Measurements from ENCODE around the gene RMND5B.

Gene RMND5B

DNA sequence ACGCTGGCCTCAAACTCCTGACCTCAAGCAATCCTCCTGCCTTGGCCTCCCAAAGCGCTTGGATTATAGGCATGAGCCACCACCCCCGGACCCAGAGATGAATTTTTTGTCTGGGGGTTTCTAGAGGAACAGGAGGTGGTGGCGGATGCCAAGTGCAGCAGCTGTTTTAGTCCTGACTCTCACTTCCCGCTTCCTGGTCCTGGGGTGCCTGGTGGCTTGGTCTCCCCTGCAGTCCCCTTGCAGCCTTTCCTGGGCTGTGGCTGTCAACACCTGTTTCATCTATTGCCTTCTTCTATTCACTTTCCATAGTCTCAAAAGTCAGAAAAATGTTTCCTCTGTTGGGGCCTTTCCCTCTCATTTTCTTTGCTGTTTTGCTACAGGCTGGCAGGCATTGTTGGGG lies 29.4 kb downstream of the RMND5B start:
- no peak for TF ChIP-seq SUZ12 (IDR thresholded peaks at IDR 0.05; ENCODE audit: extremely low read depth, insufficient read depth, insufficient read length)
- TF ChIP-seq ZNF274 (IDR thresholded peaks at IDR 0.05; ENCODE audit: low read depth, low read length), result no peak
- no peak for TF ChIP-seq YY1 (IDR thresholded peaks at IDR 0.05; ENCODE audit: insufficient read depth, insufficient read length)
- H3K9me3 ChIP-seq (ENCODE audit: insufficient read depth, low read length), result no peaks in the 10 kb centered on the region
- H3K27me3 ChIP-seq (ENCODE audit: insufficient read depth, insufficient read length), result peaks cover 7% of the 10 kb centered on the region
- H3K4me1 ChIP-seq (ENCODE audit: insufficient read depth, insufficient read length), result peaks cover 6% of the 10 kb centered on the region
- no peak for DNase-seq (ENCODE audit: low read depth, low spot score)
- H3K9ac ChIP-seq (ENCODE audit: insufficient read length, low read depth), result no peak overlapping the region
- H3K36me3 ChIP-seq (ENCODE audit: insufficient read depth, insufficient read length, low read length), result no peaks in the 10 kb centered on the region
- no peak overlapping the region for H3K4me3 ChIP-seq (ENCODE audit: insufficient read length, low read depth)

- TF ChIP-seq ZNF274 (IDR thresholded peaks at IDR 0.05; ENCODE audit: low read depth, low read length) (no peak), SUZ12 (IDR thresholded peaks at IDR 0.05; ENCODE audit: extremely low read depth, insufficient read depth, insufficient read length) (no peak), YY1 (IDR thresholded peaks at IDR 0.05; ENCODE audit: insufficient read depth, insufficient read length) (no peak)
- Histone ChIP-seq H3K9ac (ENCODE audit: insufficient read length, low read depth) (no peak overlapping the region), H3K27me3 (ENCODE audit: insufficient read depth, insufficient read length) (peaks cover 7% of the 10 kb centered on the region), H3K4me3 (ENCODE audit: insufficient read length, low read depth) (no peak overlapping the region), H3K9me3 (ENCODE audit: insufficient read depth, low read length) (no peaks in the 10 kb centered on the region), H3K4me1 (ENCODE audit: insufficient read depth, insufficient read length) (peaks cover 6% of the 10 kb centered on the region), H3K36me3 (ENCODE audit: insufficient read depth, insufficient read length, low read length) (no peaks in the 10 kb centered on the region)
- DNase-seq (ENCODE audit: low read depth, low spot score), result no peak
Observed at GRCh38 chr5:178162481-178162880, 31.7 kb downstream of the RMND5B start.

DNA sequence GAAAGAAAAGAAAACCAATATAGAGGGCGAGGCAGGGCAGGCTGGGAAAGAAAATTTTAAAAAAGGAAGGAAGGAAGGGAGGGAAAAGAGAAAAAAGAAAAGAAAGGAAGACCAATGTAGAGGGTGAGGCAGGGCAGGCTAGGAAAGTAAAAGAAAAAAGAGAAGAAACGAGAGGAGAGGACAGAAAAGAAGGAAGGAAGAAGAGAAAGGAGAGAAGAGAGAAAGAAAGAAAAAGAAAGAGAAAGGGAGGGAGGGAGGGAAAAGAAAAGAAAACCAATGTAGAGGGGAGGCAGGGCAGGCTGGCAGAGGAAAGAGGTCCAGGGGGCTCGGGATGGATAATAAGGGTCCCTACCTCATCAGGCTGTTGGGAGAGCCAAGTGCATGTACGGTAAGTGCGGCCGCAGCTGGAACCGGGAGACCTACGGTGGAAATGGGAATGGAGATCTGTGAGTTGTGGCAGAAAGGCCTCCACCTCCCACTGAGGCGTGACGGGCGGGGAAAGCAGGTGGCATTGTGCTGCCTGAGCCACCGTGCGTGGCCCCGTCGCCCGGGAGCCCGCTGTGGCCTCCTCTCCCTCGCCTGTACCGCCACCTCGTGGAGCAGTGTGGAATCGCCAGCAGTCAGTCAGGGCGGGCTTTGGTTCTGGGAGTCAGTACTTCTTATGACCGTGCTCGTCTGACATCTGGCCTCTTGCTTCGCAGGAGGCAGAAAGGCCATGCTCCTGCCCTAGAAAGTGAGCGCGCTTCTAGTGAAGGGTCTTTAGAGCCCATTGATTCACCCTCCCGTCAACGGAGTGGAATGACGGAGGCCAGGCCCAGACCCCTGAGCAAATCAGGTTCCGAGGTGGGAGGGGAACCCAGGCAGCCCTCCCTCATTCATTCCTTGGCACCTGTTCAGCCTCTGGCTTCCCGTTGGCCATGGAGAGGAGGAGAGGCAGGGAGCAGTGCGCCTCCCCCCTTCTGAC lies 33.2 kb downstream of the RMND5B start:
- peaks cover 7% of the 10 kb centered on the region for H3K27me3 ChIP-seq (ENCODE audit: insufficient read depth, insufficient read length)
- peaks cover 6% of the 10 kb centered on the region for H3K4me1 ChIP-seq (ENCODE audit: insufficient read depth, insufficient read length)
- peak; percentile 38 for DNase-seq (ENCODE audit: low read depth, low spot score)
- H3K4me3 ChIP-seq (ENCODE audit: insufficient read length, low read depth), result no peak overlapping the region
- H3K9ac ChIP-seq (ENCODE audit: insufficient read length, low read depth), result no peak overlapping the region
- no peaks in the 10 kb centered on the region for H3K36me3 ChIP-seq (ENCODE audit: insufficient read depth, insufficient read length, low read length)
- no peak for TF ChIP-seq YY1 (IDR thresholded peaks at IDR 0.05; ENCODE audit: insufficient read depth, insufficient read length)
- no peak for TF ChIP-seq SUZ12 (IDR thresholded peaks at IDR 0.05; ENCODE audit: extremely low read depth, insufficient read depth, insufficient read length)
- no peak for TF ChIP-seq ZNF274 (IDR thresholded peaks at IDR 0.05; ENCODE audit: low read depth, low read length)
- no peaks in the 10 kb centered on the region for H3K9me3 ChIP-seq (ENCODE audit: insufficient read depth, low read length)

DNA sequence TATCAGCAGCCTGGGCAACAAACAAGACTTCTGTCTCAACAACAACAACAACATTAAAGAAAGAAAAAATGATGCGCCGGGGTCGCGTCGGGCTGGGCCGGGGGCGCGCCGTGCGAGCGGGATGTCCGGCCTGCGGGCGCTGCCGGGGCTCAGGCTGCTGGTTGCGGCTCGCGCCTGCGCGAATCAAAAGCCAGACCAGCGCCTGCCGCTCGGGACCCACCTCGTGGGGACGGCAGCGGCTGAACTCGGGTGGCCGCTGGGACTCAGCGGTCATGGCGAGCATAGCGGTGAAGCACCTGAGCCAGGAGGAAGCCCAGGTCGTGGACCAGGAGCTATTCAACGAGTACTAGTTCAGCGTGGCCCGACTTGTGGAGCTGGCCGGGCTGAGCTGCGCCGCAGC lies 34.8 kb downstream of the RMND5B start:
- Histone ChIP-seq H3K4me3 (ENCODE audit: insufficient read length, low read depth) (no peak overlapping the region), H3K36me3 (ENCODE audit: insufficient read depth, insufficient read length, low read length) (no peaks in the 10 kb centered on the region), H3K4me1 (ENCODE audit: insufficient read depth, insufficient read length) (peaks cover 6% of the 10 kb centered on the region), H3K27me3 (ENCODE audit: insufficient read depth, insufficient read length) (peaks cover 7% of the 10 kb centered on the region), H3K9me3 (ENCODE audit: insufficient read depth, low read length) (no peaks in the 10 kb centered on the region), H3K9ac (ENCODE audit: insufficient read length, low read depth) (no peak overlapping the region)
- DNase-seq (ENCODE audit: low read depth, low spot score), result no peak
- no peak for TF ChIP-seq ZNF274 (IDR thresholded peaks at IDR 0.05; ENCODE audit: low read depth, low read length)
- no peak for TF ChIP-seq SUZ12 (IDR thresholded peaks at IDR 0.05; ENCODE audit: extremely low read depth, insufficient read depth, insufficient read length)
- no peak for TF ChIP-seq YY1 (IDR thresholded peaks at IDR 0.05; ENCODE audit: insufficient read depth, insufficient read length)

GRCh38 chr5:178170455-178170854 lies 39.6 kb downstream of the RMND5B start:
- no peaks in the 10 kb centered on the region for H3K4me1 ChIP-seq (ENCODE audit: insufficient read depth, insufficient read length)
- H3K27me3 ChIP-seq (ENCODE audit: insufficient read depth, insufficient read length), result no peaks in the 10 kb centered on the region
- H3K36me3 ChIP-seq (ENCODE audit: insufficient read depth, insufficient read length, low read length), result no peaks in the 10 kb centered on the region
- TF ChIP-seq ZNF274 (IDR thresholded peaks at IDR 0.05; ENCODE audit: low read depth, low read length) (no peak), YY1 (IDR thresholded peaks at IDR 0.05; ENCODE audit: insufficient read depth, insufficient read length) (no peak), SUZ12 (IDR thresholded peaks at IDR 0.05; ENCODE audit: extremely low read depth, insufficient read depth, insufficient read length) (no peak)
- H3K4me3 ChIP-seq (ENCODE audit: insufficient read length, low read depth), result no peak overlapping the region
- no peaks in the 10 kb centered on the region for H3K9me3 ChIP-seq (ENCODE audit: insufficient read depth, low read length)
- DNase-seq (ENCODE audit: low read depth, low spot score), result no peak
- no peak overlapping the region for H3K9ac ChIP-seq (ENCODE audit: insufficient read length, low read depth)

DNA sequence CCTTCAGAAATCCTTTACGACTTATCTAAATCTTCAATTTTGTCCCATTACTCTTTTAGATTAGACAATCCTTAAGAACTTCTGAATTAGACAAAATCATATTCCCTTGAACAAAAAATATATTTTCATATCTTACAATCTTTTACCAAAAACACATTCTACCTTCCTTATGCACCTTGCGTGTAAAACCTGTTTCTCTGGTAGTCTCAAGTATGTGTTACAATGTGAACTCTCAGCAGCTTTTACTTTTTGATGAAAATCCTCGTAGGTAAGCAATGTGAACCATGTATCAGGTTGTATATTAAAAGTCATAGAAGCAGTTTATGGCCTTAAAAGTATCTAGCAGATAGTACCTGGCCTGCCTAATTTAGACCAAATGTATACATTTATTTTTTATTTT lies 43.6 kb downstream of the RMND5B start:
- TF ChIP-seq SUZ12 (IDR thresholded peaks at IDR 0.05; ENCODE audit: extremely low read depth, insufficient read depth, insufficient read length), result no peak
- no peak for TF ChIP-seq YY1 (IDR thresholded peaks at IDR 0.05; ENCODE audit: insufficient read depth, insufficient read length)
- no peak for TF ChIP-seq ZNF274 (IDR thresholded peaks at IDR 0.05; ENCODE audit: low read depth, low read length)
- H3K4me3 ChIP-seq (ENCODE audit: insufficient read length, low read depth), result no peak overlapping the region
- H3K4me1 ChIP-seq (ENCODE audit: insufficient read depth, insufficient read length), result no peaks in the 10 kb centered on the region
- no peaks in the 10 kb centered on the region for H3K9me3 ChIP-seq (ENCODE audit: insufficient read depth, low read length)
- H3K27me3 ChIP-seq (ENCODE audit: insufficient read depth, insufficient read length), result no peaks in the 10 kb centered on the region
- no peak overlapping the region for H3K9ac ChIP-seq (ENCODE audit: insufficient read length, low read depth)
- DNase-seq (ENCODE audit: low read depth, low spot score), result no peak
- H3K36me3 ChIP-seq (ENCODE audit: insufficient read depth, insufficient read length, low read length), result no peaks in the 10 kb centered on the region

GRCh38 chr5:178176791-178177190 lies 46.0 kb downstream of the RMND5B start:
- H3K9me3 ChIP-seq (ENCODE audit: insufficient read depth, low read length), result no peaks in the 10 kb centered on the region
- H3K27me3 ChIP-seq (ENCODE audit: insufficient read depth, insufficient read length), result no peaks in the 10 kb centered on the region
- DNase-seq (ENCODE audit: low read depth, low spot score), result no peak
- no peak overlapping the region for H3K9ac ChIP-seq (ENCODE audit: insufficient read length, low read depth)
- no peaks in the 10 kb centered on the region for H3K4me1 ChIP-seq (ENCODE audit: insufficient read depth, insufficient read length)
- no peak overlapping the region for H3K4me3 ChIP-seq (ENCODE audit: insufficient read length, low read depth)
- H3K36me3 ChIP-seq (ENCODE audit: insufficient read depth, insufficient read length, low read length), result no peaks in the 10 kb centered on the region
- TF ChIP-seq SUZ12 (IDR thresholded peaks at IDR 0.05; ENCODE audit: extremely low read depth, insufficient read depth, insufficient read length) (no peak), ZNF274 (IDR thresholded peaks at IDR 0.05; ENCODE audit: low read depth, low read length) (no peak), YY1 (IDR thresholded peaks at IDR 0.05; ENCODE audit: insufficient read depth, insufficient read length) (no peak)
